Coronary artery (tissue), 2 donors: ENCODE measurements around the gene TARDBP.
"Not testable (repeated sequence)": the region's sequence is repeated elsewhere in the genome, so short reads cannot be mapped to it uniquely, and the experiment has no call there.

Experiments used
- DNase-seq: peaks from one replicate; pipeline ENCODE4 v3.0.0-alpha.2; 2017; ENCODE audit warnings: low spot score
- H3K27ac ChIP-seq, 2 donors: fragments of 200-600 bp; sonication (generic); one replicate each; pipeline ENCODE4 v1.5.1; 2016 to 2019
- H3K4me3 ChIP-seq: fragments of 200-600 bp; sonication (generic); 2 replicates; pipeline ENCODE4 v1.5.1; 2016; ENCODE audit warnings: mild to moderate bottlenecking, moderate library complexity
- TF ChIP-seq, protein P1 (sequence below): fragments of 200-600 bp; sonication (generic); IDR thresholded peaks from one replicate; pipeline ENCODE4 v1.5.1; 2019; ENCODE audit warnings: antibody characterized with exemption

TARDBP gene

DNA sequence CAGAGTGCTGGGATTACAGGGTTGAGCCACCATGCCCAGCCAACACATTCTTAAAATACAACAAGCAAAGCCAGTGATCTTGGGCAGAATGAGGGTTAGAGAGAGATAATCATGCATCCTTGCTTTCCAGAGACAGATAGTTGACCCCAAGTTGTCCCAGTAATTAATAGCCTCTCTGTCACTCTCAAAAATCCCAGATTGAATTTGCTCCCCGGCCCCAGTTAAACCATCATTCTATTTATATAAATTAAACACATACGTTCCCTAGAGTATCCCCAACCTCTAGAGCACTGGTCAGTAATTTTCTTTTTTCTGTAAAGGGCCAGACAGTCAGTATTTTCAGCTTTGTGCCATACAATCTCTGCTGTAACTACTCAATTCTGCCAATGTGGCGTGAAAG is 16.4 kb upstream of the TARDBP start:
- Histone ChIP-seq H3K27ac (no peak overlapping the region), H3K4me3 (no peak overlapping the region)
- TF ChIP-seq, protein P1, sequence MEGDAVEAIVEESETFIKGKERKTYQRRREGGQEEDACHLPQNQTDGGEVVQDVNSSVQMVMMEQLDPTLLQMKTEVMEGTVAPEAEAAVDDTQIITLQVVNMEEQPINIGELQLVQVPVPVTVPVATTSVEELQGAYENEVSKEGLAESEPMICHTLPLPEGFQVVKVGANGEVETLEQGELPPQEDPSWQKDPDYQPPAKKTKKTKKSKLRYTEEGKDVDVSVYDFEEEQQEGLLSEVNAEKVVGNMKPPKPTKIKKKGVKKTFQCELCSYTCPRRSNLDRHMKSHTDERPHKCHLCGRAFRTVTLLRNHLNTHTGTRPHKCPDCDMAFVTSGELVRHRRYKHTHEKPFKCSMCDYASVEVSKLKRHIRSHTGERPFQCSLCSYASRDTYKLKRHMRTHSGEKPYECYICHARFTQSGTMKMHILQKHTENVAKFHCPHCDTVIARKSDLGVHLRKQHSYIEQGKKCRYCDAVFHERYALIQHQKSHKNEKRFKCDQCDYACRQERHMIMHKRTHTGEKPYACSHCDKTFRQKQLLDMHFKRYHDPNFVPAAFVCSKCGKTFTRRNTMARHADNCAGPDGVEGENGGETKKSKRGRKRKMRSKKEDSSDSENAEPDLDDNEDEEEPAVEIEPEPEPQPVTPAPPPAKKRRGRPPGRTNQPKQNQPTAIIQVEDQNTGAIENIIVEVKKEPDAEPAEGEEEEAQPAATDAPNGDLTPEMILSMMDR: no peak
- DNase-seq: no peak

DNA sequence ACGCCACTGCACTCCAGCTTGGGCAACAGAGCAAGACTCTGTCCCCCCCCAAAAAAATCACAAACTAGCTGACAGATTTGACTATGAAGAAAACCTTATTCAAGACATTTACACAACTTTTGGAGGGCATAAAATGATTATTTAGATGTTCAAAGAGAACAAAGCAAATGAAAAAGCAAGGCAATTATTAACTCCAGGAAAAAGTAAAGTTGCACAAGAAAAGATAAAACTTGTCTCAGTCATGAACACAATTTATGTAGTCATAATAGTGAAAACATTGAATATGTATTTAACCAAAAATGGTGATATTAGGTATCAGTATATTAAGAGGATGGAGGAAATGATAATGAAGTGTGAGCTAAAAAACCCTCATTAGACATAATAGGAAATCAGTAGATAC is 11.9 kb upstream of the TARDBP start:
- TF ChIP-seq, protein P1: no peak
- no peak for DNase-seq
- no peak overlapping the region for H3K4me3 ChIP-seq
- no peak overlapping the region for H3K27ac ChIP-seq

DNA sequence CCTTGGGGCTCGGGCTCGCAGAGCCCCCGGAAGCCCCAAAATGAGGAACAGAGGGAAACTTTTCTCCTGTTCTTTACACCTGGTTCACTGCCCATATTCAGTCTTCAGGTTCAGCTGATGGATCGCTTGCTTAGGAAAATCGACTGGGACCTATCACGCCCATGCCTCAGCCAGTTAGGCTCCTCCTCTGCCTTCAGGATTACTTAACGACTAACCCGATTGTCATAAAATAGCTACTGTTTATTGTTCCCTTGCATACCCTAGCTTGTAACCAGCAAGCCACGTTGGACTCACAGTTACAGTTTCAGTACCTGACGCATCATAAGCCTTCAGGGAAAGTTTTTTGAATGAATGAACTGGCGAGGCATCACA is 692 bp downstream of the TARDBP start:
- H3K4me3 ChIP-seq: peak overlapping the region; percentile 93
- DNase-seq: no peak
- peak overlapping the region; percentile 96 for H3K27ac ChIP-seq
- TF ChIP-seq, protein P1: no peak

DNA sequence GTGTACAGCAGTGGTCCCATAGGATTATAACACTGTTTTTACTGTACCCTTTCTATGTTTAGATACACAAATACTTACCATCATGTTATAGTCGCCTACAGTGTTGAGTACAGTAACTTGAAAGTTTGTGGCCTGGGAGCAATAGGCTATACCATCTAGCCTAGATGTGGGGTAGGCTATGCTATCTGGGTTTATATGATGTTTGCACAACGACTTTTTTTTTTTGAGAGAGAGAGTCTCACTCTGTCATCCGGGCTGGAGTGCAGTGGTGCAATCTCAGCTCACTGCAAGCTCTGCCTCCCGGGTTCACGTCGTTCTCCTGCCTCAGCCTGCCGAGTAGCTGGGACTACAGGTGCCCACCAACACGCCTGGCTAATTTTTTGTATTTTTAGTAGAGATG is 6.9 kb downstream of the TARDBP start:
- not testable (repeated sequence) for H3K27ac ChIP-seq, DNase-seq, H3K4me3 ChIP-seq

DNA sequence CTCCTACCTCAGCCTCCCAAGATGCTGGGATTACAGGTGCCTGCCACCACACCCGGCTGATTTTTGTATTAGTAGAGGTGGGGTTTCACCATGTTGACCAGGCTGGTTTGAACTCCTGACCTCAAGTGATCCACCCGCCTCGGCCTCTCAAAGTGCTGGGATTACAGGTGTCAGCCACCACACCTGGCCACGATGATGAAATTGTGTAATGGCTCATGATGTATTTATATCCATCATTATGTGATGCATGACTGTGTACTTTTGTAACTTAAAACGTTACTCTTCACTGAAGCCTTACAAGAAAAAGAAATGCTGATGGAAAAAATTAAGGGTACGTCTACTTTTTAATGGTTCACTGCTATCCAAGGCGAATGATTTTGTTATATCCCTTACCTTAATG is 7.5 kb downstream of the TARDBP start:
- TF ChIP-seq, protein P1: no peak
- DNase-seq: no peak
- no peak overlapping the region for H3K27ac ChIP-seq
- H3K4me3 ChIP-seq: no peak overlapping the region

DNA sequence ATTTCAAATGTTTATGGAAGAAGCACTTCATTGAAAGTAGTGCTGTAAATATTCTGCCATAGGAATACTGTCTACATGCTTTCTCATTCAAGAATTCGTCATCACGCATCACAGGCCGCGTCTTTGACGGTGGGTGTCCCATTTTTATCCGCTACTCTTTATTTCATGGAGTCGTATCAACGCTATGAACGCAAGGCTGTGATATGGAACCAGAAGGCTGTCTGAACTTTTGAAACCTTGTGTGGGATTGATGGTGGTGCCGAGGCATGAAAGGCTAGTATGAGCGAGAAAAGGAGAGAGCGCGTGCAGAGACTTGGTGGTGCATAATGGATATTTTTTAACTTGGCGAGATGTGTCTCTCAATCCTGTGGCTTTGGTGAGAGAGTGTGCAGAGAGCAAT is 10.7 kb downstream of the TARDBP start:
- H3K4me3 ChIP-seq: no peak overlapping the region
- no peak overlapping the region for H3K27ac ChIP-seq
- DNase-seq: no peak
- TF ChIP-seq, protein P1: no peak

DNA sequence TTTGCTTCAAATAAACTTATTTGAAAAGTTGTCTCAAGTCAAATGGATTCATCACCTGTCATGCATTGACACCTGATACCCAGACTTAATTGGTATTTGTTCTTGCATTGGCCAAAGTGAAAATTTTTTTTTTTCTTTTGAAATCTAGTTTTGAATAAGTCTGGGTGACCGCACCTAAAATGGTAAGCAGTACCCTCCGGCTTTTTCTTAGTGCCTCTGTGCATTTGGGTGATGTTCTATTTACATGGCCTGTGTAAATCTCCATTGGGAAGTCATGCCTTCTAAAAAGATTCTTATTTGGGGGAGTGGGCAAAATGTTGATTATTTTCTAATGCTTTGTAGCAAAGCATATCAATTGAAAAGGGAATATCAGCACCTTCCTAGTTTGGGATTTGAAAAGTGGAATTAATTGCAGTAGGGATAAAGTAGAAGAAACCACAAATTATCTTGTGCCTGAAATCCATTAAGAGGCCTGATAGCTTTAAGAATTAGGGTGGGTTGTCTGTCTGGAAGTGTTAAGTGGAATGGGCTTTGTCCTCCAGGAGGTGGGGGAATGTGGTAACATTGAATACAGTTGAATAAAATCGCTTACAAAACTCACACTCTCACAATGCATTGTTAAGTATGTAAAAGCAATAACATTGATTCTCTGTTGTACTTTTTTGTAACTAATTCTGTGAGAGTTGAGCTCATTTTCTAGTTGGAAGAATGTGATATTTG is 11.9 kb downstream of the TARDBP start:
- H3K4me3 ChIP-seq: no peak overlapping the region
- TF ChIP-seq, protein P1: no peak
- H3K27ac ChIP-seq: no peak overlapping the region
- DNase-seq: no peak

DNA sequence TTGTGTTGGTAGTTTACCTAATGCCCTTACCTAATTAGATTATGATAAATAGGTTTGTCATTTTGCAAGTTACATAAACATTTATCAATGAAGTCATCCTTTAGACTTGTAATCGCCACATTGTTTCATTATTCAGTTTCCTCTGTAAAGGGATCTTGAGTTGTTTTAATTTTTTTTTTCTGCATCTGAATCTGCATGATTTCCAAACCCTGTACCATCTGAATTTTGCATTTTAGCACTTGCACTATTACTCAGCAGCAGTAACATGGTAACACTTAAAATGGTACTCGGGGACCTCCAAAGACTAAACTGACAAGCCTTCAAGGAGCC is 12.4 kb downstream of the TARDBP start:
- no peak for DNase-seq
- TF ChIP-seq, protein P1: no peak

More for the DNA sequence above, 12.4 kb downstream of the TARDBP start:
- no peak overlapping the region for H3K4me3 ChIP-seq
- H3K27ac ChIP-seq: no peak overlapping the region
